HG03064 (cell line): ENCODE data around the gene TBC1D10A.

Source experiments
- ATAC-seq: cut with Tn5 transposase; IDR thresholded peaks from one replicate; pipeline ENCODE4 v1.9.1; 2021; ENCODE audit warnings: low read depth; ENCODE audit not compliant: unreplicated experiment

TBC1D10A gene

DNA sequence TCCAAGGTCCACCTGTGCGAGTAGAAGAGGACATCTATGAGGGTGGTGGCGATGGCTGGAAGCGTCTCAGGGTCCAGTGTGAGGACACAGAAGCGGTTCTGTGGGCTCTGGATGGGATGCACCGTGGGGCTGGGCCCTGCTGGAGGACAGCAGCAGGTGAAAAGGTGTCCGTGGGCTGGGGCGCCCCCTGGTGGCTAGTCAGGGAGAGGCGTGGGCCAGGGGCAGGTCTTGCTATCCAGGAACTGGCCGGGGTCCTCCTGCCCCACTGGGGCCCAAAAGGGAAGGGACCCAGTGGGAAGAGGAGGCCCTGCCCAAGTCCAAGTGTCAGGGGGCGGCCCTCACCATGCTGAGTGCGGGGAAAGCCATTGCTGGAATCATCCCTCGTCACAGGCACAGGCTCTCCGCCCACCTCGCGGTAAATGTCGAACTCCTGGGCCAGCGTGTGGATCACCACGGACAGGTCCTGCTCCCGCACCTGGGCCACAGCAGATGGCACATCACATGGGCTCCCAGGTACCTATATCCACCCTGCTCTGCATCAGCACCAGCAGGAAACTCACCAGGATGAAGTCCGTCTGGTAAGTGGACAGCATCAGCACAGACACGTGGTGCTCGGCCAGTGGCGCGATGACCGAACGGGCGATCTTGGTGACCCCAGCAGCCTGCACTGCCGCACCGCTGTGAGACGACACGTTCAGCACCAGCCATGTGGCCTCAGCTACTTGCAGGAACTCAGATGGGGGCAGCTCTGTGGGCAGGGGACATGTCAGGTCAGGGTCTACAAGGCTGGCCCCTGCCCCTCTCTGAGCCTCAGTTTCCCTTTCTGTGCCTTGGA, 39.7 kb downstream of the TBC1D10A start:
- ATAC-seq, result no peak

DNA sequence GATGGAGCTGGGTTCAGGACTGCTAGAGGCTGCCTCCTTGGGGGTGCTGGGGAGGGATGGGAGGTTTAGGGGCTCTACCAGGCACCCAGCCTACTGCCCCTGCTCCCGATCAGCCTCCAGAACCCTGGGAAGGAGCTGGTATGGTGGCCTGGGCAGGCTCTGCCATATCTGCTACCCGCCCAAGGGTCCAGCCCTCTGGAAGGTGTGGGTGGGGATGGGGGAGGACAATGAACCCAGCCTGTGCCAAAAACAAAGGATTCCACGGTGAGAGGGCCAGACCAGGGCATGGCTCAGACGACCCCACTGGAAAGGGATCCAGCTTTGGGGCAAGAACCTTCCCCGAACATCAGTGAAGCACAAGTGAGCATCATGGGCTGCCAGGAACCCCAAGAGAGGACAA, 40.4 kb downstream of the TBC1D10A start:
- ATAC-seq, result no peak

DNA sequence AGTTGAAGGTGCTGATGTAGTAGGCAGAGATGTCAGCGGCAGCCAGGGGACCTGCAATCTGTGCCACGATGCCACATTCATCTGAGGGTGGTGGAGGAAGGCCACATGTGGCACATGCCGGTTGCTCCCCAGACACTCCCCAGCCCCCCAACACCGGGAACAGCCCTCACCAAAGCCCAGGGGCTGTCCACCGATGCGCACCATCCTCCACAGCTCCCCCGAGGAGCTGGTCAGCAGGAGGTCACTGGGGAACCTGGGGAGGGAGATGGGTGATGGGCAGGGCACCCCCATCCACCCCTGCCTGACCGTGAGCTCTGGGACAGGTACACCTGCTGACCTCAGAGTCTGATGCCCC, 40.9 kb downstream of the TBC1D10A start:
- no peak for ATAC-seq

DNA sequence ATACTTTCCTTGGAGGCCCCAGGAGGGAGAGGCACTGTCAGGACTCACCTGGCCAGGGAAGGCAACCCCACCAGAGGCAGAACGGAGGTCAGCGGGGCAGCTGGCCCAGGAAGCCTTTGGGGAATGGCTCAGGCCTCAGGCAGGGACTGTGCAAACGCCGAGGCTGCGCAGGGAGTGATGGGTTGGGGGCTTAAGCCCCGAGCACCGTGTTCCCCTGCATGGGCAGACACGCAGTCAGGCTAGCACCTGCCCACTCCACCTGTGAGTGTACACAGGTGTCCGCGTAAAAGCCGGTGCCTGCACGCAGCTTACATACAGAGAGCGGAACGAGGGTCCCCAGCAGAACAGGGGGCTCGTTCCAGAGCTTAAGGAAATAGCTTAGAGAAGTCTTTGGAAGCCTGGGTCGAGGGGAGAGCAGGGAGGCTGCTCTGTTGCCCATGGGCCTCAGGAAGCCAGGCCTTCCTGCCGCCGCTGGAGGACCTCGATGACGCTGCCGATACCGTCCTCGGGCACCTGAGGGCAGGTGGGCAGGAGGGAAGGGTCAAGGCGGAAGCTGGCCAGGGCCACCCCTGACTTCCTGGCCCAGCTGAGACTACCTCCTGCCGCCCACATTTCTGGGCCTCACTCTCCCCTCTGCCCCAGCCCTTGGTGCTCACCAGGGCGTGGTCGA, 41.4 kb downstream of the TBC1D10A start:
- no peak for ATAC-seq

DNA sequence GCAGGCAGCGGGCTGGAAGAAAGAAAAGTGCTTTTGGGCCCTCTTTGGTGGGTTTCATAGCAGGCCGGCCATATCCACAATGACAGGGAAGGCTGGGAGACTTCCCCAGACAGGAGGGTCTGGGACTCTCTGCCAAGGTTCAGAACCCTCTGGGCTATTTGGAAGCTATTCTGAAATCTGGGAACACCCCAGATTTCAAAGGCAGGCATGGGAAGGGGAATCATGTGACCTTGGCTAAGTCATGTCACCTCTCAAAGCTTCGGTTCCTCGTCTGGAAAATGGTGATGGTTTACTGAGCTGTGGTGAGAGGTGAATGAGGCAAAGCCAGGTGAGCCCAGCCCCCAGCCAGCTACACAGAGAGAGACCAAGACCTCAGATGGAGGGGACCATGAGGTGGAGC, 42.1 kb downstream of the TBC1D10A start:
- no peak for ATAC-seq

DNA sequence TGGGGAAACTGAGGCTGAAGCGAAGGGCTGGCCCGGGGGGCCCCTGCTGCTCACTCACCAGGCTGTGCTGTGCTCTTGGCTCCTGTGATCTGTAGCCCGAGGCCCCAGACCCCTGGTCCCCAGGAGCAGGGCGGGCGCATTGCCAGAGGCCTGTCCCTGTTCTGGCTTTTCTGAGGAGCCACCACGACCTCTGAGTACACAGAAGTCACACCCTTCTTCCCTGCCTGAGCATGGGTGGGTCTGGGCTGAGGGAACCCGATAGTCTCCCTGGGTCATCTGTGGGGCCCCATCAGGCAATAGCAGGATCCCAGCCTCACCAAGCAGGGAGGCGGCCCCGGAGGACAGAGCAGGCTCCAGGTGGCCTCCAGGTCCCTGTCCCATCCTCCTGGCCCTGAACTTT, 42.6 kb downstream of the TBC1D10A start:
- no peak for ATAC-seq

DNA sequence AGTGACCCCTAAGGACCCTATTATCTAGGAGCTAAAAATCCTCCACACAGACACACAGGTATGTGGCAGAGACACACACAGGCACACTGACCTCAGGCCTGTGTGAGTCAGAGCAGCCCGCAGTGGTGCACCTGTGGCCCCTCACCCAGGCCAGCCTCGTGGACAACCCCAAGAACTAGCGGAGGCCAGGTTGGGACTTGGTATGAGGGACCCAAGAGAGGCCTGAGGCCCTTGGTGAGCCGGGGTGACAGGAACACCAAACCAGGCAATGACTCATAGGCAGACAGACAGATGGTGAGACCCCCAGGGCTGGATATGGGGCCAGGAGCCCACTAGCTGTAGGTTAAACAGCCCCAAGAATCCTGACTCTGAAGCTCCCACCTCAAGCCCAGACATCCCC, 43.4 kb downstream of the TBC1D10A start:
- ATAC-seq, result no peak

DNA sequence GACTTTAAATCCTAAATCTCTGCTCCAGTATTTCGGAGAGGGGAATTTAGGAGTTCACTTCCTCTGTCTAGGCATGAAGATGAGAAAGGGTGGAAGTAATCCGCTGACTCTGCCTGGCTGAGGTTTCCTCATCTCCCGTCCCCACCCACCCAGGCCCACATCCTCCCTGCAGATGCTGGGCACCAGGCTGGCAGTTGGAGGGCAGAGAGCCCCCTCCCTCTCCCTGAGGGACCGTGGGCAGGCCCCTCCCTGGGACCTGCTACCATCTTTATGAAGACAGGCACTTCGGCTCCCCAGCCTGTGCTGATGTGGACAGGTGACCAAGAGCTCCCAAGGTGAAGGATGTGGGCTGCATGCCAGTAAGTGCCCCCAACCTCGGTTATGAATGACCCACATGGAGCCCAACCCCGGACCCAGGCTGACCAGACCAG, 44.1 kb downstream of the TBC1D10A start:
- ATAC-seq, result no peak

DNA sequence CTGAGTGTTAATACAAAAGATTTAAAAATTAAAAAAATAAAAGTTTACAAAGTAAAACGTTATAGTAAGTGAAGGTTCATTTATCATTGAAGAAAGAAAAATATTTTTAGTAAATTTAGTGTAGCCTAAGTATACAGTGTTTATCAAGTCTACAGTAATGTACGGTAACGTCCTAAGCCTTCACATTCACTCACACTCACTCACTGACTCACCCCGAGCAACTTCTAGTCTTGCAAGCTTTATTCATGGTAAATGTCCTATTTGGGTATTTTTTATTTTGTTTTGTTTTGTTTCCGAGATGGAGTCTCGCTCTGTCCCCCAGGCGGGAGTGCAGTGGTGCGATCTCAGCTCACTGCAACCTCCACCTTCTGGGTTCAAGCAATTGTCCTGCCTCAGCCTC, 46.2 kb downstream of the TBC1D10A start:
- ATAC-seq, result no peak

DNA sequence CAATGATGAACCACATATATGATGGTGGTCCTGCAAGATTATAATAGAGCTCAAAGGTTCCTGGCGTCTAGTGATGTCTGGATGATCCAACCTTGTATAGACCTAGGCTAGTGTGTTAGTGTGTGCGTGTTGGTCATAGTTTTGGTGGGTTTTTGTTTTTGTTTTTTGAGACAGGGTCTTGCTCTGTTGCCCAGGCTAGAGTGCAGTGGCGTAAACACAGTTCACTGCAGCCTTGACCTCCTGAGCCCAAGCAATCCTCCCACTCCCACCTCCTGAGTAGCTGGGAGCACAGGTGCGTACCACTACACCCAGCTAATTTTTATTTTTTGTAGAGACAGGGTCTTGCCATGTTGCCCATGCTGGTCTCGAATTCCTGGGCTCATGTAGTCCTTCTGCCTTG, 46.8 kb downstream of the TBC1D10A start:
- no peak for ATAC-seq

DNA sequence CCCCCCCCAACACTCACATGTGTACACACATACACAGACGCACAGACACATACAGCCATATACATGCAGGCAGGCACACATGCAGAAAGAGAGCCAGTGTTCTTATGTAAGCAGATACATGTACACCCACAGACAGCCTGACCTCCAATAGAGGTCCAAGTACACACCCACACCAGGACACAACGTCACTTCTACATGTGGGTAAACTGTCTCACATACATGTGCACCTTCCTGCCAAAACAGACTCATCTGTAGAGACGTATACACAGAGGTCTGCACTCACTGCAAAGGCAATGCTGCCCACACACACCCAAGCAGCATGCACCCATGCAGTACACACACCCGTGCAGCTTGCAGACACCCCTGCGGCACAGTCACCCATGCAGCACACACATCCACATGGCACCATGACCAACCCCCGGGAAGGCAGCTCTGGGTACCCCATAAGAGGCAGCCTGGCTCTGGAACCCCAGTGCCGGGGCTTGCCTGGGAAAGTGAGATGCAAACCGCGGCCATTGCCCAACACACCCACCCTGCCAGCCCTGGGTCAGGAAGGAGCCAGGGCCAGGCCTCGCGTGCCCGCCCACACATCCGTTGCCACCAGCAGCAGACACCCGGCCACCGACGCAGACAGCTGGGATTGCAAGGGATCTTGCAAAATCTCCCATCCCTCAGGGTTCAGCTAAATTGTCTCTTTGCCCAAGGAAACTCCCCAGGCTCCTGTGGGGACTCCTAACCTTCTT, 47.5 kb downstream of the TBC1D10A start:
- ATAC-seq, result no peak

DNA sequence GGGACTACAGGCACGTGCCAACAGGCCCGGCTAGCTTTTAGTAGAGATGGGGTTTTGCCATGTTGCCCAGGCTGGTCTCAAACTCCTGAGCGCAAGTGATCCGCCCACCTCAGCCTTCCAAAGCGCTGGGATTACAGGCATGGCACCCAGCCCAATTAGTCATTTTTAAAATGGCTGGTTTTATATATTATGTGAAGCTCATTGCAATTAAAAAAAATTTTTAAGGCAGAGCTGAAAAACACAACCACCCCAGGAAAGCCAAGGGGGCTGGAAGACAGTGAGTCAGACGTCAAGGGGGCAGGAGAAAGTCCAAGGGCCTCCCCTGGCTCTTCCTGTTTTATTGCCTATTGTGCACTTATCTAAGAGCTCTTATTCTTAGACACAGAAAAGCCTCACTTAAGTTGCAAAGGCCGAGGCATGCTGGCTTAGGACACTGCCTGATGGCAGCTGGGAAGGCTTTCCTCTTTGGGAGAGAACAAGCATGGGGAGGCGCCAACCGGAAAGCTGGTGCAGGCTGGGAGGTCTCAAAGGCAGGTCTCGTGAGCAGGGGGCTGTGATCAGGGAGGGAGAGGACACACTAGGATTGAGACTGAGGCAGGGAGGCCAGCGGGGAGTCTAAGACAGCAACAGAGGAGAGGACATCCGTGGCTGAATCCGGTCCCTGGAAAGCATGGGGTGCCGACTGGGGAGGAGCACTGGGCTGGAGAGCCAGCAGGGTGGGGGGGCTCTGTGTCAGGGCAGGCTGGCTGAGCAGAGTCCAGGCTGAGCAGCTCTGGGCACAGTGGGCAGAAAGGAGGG, 49.0 kb downstream of the TBC1D10A start:
- ATAC-seq, result no peak

DNA sequence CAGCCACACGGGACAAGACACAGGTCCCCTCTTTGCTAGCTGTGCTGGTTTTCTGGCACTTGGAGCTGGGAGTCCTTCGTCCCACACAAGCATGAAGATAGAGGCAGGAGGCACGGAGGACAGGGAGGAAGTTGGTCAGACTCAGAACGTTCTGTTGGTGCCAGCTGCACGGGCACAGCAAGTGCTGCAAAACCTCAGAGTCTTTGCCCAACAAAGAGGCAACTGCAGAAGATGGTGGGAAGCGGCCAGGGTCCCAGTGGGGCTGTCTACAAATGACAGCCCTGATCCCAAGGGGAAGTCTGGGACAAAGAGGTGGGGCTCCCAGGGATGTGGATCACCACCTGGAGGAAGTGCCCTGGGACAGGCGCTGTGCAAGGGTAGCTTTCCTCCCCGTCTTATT, 50.7 kb downstream of the TBC1D10A start:
- no peak for ATAC-seq

DNA sequence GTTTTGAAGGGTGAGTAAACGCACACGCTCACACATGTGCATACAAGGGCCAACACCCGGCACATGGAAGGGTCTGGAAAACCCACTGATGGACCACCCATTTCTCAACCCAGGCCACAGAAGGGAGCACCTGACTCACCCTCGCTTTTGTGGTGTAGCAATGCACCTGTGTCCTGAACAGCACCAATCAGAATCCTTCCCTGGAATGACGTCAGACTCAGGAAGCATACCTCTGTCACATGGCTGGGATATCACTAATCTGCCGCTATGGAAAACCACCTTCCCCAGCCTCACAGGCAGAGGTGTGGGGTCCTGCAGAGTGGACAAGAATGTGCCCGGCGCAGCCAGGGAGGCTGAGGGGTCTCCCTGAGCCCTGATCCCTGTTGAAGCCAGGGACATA, 51.1 kb downstream of the TBC1D10A start:
- no peak for ATAC-seq

DNA sequence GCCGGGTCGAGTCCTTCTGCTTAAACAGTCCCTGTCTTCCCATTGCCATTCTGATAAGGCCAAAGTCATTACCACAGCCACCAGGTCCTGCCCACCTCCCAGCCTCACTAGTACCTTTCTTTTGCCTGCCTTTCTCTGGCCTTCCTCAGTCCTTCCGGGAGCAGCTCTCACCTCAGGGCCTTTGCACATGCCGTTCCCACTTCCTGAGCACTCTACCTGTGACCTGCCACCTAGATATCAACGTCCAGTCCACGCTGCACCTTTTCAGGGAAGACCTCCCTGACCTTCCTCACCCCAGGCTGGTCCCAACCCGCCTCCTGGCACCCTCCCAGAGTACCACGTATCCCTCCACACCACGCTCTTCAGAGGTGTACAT, 52.3 kb downstream of the TBC1D10A start:
- ATAC-seq, result no peak

DNA sequence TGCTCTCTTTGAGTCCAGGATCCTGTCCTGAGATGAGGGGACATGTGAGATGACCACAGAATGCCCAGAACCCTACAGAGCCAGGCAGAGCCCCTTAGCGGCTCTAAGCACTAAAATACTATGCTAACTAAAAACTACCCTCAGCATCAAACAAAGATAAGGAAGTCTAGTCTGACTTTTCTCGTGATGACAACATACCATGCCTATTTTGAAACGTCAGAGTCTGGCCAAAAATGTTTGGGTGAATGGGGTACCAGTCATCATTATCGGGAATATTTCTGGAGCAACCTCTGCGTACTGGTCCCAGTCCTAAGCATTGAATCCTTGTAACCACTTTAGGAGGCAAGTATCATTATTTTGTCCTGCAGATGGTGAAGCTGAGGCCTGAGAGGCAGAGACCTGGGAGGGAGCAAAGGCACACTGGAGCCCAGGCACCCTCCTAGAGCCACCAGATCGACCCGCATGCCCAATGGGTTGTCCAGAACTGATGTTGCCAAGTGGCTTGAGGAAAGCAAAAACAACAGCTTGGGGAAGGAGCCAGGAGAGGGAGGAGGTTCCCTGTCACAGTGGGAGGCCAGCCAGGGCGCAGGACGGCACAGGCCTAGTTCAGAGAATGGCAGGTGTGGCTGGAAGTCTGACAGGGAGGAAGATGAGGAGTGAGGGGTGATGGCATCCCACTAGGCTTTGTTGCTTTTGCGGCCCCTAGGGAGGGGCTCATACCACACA, 52.9 kb downstream of the TBC1D10A start:
- ATAC-seq, result no peak

DNA sequence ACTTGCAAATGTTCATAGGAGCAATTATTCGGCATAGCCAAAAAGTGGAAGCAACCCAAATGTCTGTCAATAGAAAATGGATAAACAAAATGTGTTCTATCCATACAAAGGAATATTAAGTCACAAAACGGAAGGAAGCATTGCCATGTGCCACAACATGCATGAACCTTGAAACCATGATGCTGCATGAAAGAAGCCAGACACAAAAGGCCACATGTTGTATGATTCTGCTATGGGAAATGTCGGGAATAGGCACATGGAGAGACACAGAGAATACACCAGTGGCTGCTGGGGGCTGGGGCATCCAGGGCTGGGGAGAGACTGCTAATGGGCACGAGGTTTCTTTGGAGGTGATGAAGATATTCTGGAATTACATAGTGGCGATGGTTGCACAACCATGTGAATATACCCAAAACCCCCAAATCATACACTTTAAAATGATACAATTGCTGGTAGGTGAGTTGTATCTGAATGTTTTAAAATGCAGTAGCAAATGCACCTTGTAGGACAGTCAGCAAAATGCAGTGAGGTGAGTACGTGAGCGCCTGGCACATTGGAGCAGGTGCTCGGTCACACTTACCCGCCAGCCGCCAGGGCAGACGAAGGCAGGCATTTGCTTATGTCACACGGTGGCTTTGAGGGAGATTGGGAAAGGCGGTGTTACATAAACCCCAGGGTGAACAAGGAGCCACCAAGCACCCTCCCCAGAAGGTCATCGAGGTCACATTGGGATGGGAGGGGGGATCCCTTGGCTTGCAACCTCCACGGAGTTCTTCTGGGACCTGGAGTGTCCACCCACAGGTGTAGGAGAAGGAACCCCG, 53.8 kb downstream of the TBC1D10A start:
- ATAC-seq, result no peak

DNA sequence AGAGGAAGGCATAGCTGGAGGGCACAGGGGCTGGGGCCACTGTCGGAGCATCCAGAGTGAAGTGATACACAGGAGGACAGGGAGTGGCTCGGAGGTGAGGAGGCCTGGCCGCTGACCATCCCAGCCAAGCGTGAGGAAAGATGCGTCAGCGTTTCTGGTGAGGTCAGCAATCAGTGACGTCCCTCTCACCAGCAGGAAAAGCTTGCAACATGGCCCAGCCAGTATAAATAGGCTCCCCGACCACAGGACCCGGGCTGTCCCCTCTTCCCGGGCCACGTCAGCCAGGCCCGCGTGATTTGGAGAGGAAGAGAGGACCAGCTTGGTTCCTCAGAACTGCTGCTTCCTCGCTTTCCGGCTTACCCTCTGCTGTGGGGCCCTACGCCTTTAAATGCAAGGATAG, 55.9 kb downstream of the TBC1D10A start:
- ATAC-seq, result no peak

DNA sequence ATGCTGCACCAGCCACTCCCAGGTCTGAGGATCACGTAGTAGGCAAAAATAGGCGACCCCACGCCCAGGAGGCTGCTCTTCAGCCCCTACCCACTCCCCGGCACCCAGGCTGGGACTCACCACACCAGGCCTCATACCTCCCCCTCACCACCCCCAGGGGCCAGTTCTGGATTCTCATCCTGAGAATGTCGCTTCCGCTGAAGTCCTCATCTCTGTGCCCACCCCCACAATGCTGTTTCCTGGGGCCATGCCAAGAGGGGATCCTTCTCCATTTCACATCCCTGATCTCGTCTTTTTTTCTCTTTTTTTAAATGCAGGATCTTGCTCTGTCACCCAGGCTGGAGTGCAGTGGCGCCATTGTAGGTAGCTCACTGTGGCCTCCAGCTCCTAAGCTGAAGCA, 58.4 kb downstream of the TBC1D10A start:
- ATAC-seq, result no peak
